ENCODE results near the gene SPEG.

The SPEG gene

GRCh38 chr2:219437141-219437540 lies 2.5 kb downstream of the SPEG start:
- Histone ChIP-seq H3K27me3 (no peaks in the 10 kb centered on the region), H3K36me3 (no peaks in the 10 kb centered on the region), H3K4me1 (peaks cover 5% of the 10 kb centered on the region), H3K9me3 (no peaks in the 10 kb centered on the region), H3K4me3 (ENCODE audit: low read depth, low read length) (no peak overlapping the region)
- no peak for TF ChIP-seq CTCF (IDR thresholded peaks at IDR 0.05; ENCODE audit: low read depth, low read length)
- DNase-seq, result no peak

GRCh38 chr2:219437690-219438206 lies 3.1 kb downstream of the SPEG start:
- Histone ChIP-seq H3K27me3 (no peaks in the 10 kb centered on the region), H3K4me3 (ENCODE audit: low read depth, low read length) (no peak overlapping the region), H3K4me1 (peaks cover 6% of the 10 kb centered on the region), H3K9me3 (no peaks in the 10 kb centered on the region), H3K36me3 (no peaks in the 10 kb centered on the region)
- TF ChIP-seq CTCF (IDR thresholded peaks at IDR 0.05; ENCODE audit: low read depth, low read length), result no peak
- DNase-seq, result no peak

GRCh38 chr2:219438453-219438852 lies 3.8 kb downstream of the SPEG start:
- H3K4me1 ChIP-seq, result peaks cover 13% of the 10 kb centered on the region
- peaks cover 5% of the 10 kb centered on the region; the same call in 1 of the 2 replicates for H3K36me3 ChIP-seq

GRCh38 chr2:219439506-219439905 lies 4.9 kb downstream of the SPEG start:
- no peaks in the 10 kb centered on the region for H3K9me3 ChIP-seq
- peaks cover 21% of the 10 kb centered on the region for H3K4me1 ChIP-seq
- no peak for TF ChIP-seq CTCF (IDR thresholded peaks at IDR 0.05; ENCODE audit: low read depth, low read length)
- H3K4me3 ChIP-seq (ENCODE audit: low read depth, low read length), result no peak overlapping the region
- peaks cover 5% of the 10 kb centered on the region; the same call in 1 of the 2 replicates for H3K36me3 ChIP-seq
- no peaks in the 10 kb centered on the region for H3K27me3 ChIP-seq
- no peak for DNase-seq

More at GRCh38 chr2:219438453-219438852, 3.8 kb downstream of the SPEG start:
- TF ChIP-seq CTCF (IDR thresholded peaks at IDR 0.05; ENCODE audit: low read depth, low read length), result no peak
- no peaks in the 10 kb centered on the region for H3K9me3 ChIP-seq
- no peak overlapping the region for H3K4me3 ChIP-seq (ENCODE audit: low read depth, low read length)
- no peaks in the 10 kb centered on the region for H3K27me3 ChIP-seq
- no peak for DNase-seq

GRCh38 chr2:219440388-219441256 lies 6.0 kb downstream of the SPEG start:
- TF ChIP-seq CTCF (IDR thresholded peaks at IDR 0.05; ENCODE audit: low read depth, low read length), result no peak
- Histone ChIP-seq H3K4me3 (ENCODE audit: low read depth, low read length) (peak overlapping the region; percentile 63), H3K4me1 (peaks cover 24% of the 10 kb centered on the region), H3K9me3 (no peaks in the 10 kb centered on the region), H3K27me3 (no peaks in the 10 kb centered on the region), H3K36me3 (peaks cover 5% of the 10 kb centered on the region; the same call in 1 of the 2 replicates)
- DNase-seq, result no peak

All from BE2C (cell line).